ENCODE measurements around the gene UVRAG.

The UVRAG gene

GRCh38 chr11:76105637-76106036 is 290.6 kb downstream of the UVRAG start:
- no peaks in the 10 kb centered on the region for H3K79me1 ChIP-seq (ENCODE audit: low read depth, low read length)
- no peak overlapping the region for H3K18ac ChIP-seq (ENCODE audit: low read length)
- no CpG with 5 or more reads among the region's 1 CpG for WGBS, 2 donors (ENCODE audit: extremely low coverage in 2 of 2, insufficient read length in 2 of 2, insufficient replicate concordance in 1 of 2)
- H2BK12ac ChIP-seq (ENCODE audit: low read length) = no peak overlapping the region
- no peak overlapping the region for H3K4ac ChIP-seq (ENCODE audit: low read length)
- H3K14ac ChIP-seq (ENCODE audit: low read length) = no peak overlapping the region
- no peak overlapping the region for H2AFZ ChIP-seq (ENCODE audit: low read length)
- H3K27ac ChIP-seq (replicated peaks; ENCODE audit: low read length) = no peak overlapping the region
- DNase-seq (ENCODE audit: low spot score) = no peak
- no peak overlapping the region for H2BK120ac ChIP-seq (ENCODE audit: low read depth, low read length)
- no peaks in the 10 kb centered on the region for H3K4me1 ChIP-seq (ENCODE audit: control insufficient read depth in 2 of 2, insufficient read depth in 1 of 2, low read depth in 1 of 2, low read length in 2 of 2)
- no peak overlapping the region for H2BK5ac ChIP-seq (ENCODE audit: low read length)
- H3K4me2 ChIP-seq (ENCODE audit: insufficient read depth, low read length, poor library complexity, severe bottlenecking) = no peak overlapping the region
- H3K36me3 ChIP-seq (replicated peaks in 1 of 2; ENCODE audit: control insufficient read depth in 2 of 2, insufficient read depth in 2 of 2, low read length in 2 of 2) = no peaks in the 10 kb centered on the region
- no peaks in the 10 kb centered on the region for H3K27me3 ChIP-seq (ENCODE audit: control insufficient read depth in 3 of 3, insufficient read depth in 3 of 3, low read depth in 1 of 3, low read length in 3 of 3)
- H3K9me3 ChIP-seq (replicated peaks in 1 of 2; ENCODE audit: control insufficient read depth in 2 of 2, insufficient read depth in 1 of 2, low read depth in 1 of 2, low read length in 2 of 2) = no peaks in the 10 kb centered on the region
- H3K4me3 ChIP-seq (ENCODE audit: low read length in 2 of 2) = no peak overlapping the region
- no peak overlapping the region for H4K91ac ChIP-seq (ENCODE audit: low read depth, low read length, poor library complexity)
- H4K8ac ChIP-seq (ENCODE audit: low read depth, low read length) = no peak overlapping the region
- H3K23ac ChIP-seq (ENCODE audit: low read depth, low read length, poor library complexity) = no peak overlapping the region
- no peak overlapping the region for H2BK15ac ChIP-seq (ENCODE audit: low read length)
- H3K9ac ChIP-seq (ENCODE audit: low read depth, low read length, poor library complexity) = no peak overlapping the region
- H2AK5ac ChIP-seq (ENCODE audit: low read depth, low read length) = no peak overlapping the region

GRCh38 chr11:76107971-76108370 is 293.0 kb downstream of the UVRAG start:
- no peak for DNase-seq (ENCODE audit: low spot score)
- no peak overlapping the region for H3K4ac ChIP-seq (ENCODE audit: low read length)
- peaks cover 0 to 4% of the 10 kb centered on the region in 2 donors for H3K9me3 ChIP-seq (replicated peaks in 1 of 2; ENCODE audit: control insufficient read depth in 2 of 2, insufficient read depth in 1 of 2, low read depth in 1 of 2, low read length in 2 of 2)
- H2AFZ ChIP-seq (ENCODE audit: low read length) = no peak overlapping the region
- no peak overlapping the region for H2BK5ac ChIP-seq (ENCODE audit: low read length)
- no peak overlapping the region for H2BK15ac ChIP-seq (ENCODE audit: low read length)
- no peak overlapping the region for H3K18ac ChIP-seq (ENCODE audit: low read length)
- no peaks in the 10 kb centered on the region for H3K79me1 ChIP-seq (ENCODE audit: low read depth, low read length)
- no peak overlapping the region for H3K14ac ChIP-seq (ENCODE audit: low read length)
- H3K23ac ChIP-seq (ENCODE audit: low read depth, low read length, poor library complexity) = no peak overlapping the region
- no peak overlapping the region for H4K91ac ChIP-seq (ENCODE audit: low read depth, low read length, poor library complexity)
- no peaks in the 10 kb centered on the region for H3K4me1 ChIP-seq (ENCODE audit: control insufficient read depth in 2 of 2, insufficient read depth in 1 of 2, low read depth in 1 of 2, low read length in 2 of 2)
- H3K4me2 ChIP-seq (ENCODE audit: insufficient read depth, low read length, poor library complexity, severe bottlenecking) = no peak overlapping the region
- no peak overlapping the region for H2BK120ac ChIP-seq (ENCODE audit: low read depth, low read length)
- no peak overlapping the region for H3K4me3 ChIP-seq (ENCODE audit: low read length in 2 of 2)
- no peak overlapping the region for H2BK12ac ChIP-seq (ENCODE audit: low read length)
- no peak overlapping the region for H3K9ac ChIP-seq (ENCODE audit: low read depth, low read length, poor library complexity)
- H2AK5ac ChIP-seq (ENCODE audit: low read depth, low read length) = no peak overlapping the region
- H4K8ac ChIP-seq (ENCODE audit: low read depth, low read length) = no peak overlapping the region
- H3K36me3 ChIP-seq (replicated peaks in 1 of 2; ENCODE audit: control insufficient read depth in 2 of 2, insufficient read depth in 2 of 2, low read length in 2 of 2) = no peaks in the 10 kb centered on the region
- no CpG with 5 or more reads among the region's 3 CpGs for WGBS, 2 donors (ENCODE audit: extremely low coverage in 2 of 2, insufficient read length in 2 of 2, insufficient replicate concordance in 1 of 2)
- no peaks in the 10 kb centered on the region for H3K27me3 ChIP-seq (ENCODE audit: control insufficient read depth in 3 of 3, insufficient read depth in 3 of 3, low read depth in 1 of 3, low read length in 3 of 3)
- H3K27ac ChIP-seq (replicated peaks; ENCODE audit: low read length) = no peak overlapping the region

GRCh38 chr11:76114238-76114637 is 299.2 kb downstream of the UVRAG start:
- no peak overlapping the region for H4K91ac ChIP-seq (ENCODE audit: low read depth, low read length, poor library complexity)
- no peaks in the 10 kb centered on the region for H3K27me3 ChIP-seq (ENCODE audit: control insufficient read depth in 3 of 3, insufficient read depth in 3 of 3, low read depth in 1 of 3, low read length in 3 of 3)
- H2AK5ac ChIP-seq (ENCODE audit: low read depth, low read length) = no peak overlapping the region
- no peak overlapping the region for H3K4me2 ChIP-seq (ENCODE audit: insufficient read depth, low read length, poor library complexity, severe bottlenecking)
- peaks cover 0 to 4% of the 10 kb centered on the region in 2 donors for H3K9me3 ChIP-seq (replicated peaks in 1 of 2; ENCODE audit: control insufficient read depth in 2 of 2, insufficient read depth in 1 of 2, low read depth in 1 of 2, low read length in 2 of 2)
- H3K79me1 ChIP-seq (ENCODE audit: low read depth, low read length) = no peaks in the 10 kb centered on the region
- H3K23ac ChIP-seq (ENCODE audit: low read depth, low read length, poor library complexity) = no peak overlapping the region
- peaks cover 0 to 12% of the 10 kb centered on the region in 2 donors for H3K36me3 ChIP-seq (replicated peaks in 1 of 2; ENCODE audit: control insufficient read depth in 2 of 2, insufficient read depth in 2 of 2, low read length in 2 of 2)
- H3K9ac ChIP-seq (ENCODE audit: low read depth, low read length, poor library complexity) = no peak overlapping the region
- no peak overlapping the region for H2AFZ ChIP-seq (ENCODE audit: low read length)
- H2BK120ac ChIP-seq (ENCODE audit: low read depth, low read length) = no peak overlapping the region
- H2BK5ac ChIP-seq (ENCODE audit: low read length) = no peak overlapping the region
- no peak overlapping the region for H3K18ac ChIP-seq (ENCODE audit: low read length)
- H3K4ac ChIP-seq (ENCODE audit: low read length) = no peak overlapping the region
- no peaks in the 10 kb centered on the region for H3K4me1 ChIP-seq (ENCODE audit: control insufficient read depth in 2 of 2, insufficient read depth in 1 of 2, low read depth in 1 of 2, low read length in 2 of 2)
- no peak overlapping the region for H4K8ac ChIP-seq (ENCODE audit: low read depth, low read length)
- no peak overlapping the region for H2BK15ac ChIP-seq (ENCODE audit: low read length)
- H2BK12ac ChIP-seq (ENCODE audit: low read length) = no peak overlapping the region
- H3K27ac ChIP-seq (replicated peaks; ENCODE audit: low read length) = no peak overlapping the region
- H3K4me3 ChIP-seq (ENCODE audit: low read length in 2 of 2) = no peak overlapping the region
- DNase-seq (ENCODE audit: low spot score) = no peak
- WGBS, 2 donors (ENCODE audit: extremely low coverage in 2 of 2, insufficient read length in 2 of 2, insufficient replicate concordance in 1 of 2) = no CpG with 5 or more reads among the region's 2 CpGs
- no peak overlapping the region for H3K14ac ChIP-seq (ENCODE audit: low read length)

- no CpG with 5 or more reads among the region's 3 CpGs for WGBS, 2 donors (ENCODE audit: extremely low coverage in 2 of 2, insufficient read length in 2 of 2, insufficient replicate concordance in 1 of 2)
- Histone ChIP-seq H3K36me3 (replicated peaks in 1 of 2; ENCODE audit: control insufficient read depth in 2 of 2, insufficient read depth in 2 of 2, low read length in 2 of 2) (peaks cover 0 to 12% of the 10 kb centered on the region in 2 donors), H3K79me1 (ENCODE audit: low read depth, low read length) (no peaks in the 10 kb centered on the region), H2BK12ac (ENCODE audit: low read length) (no peak overlapping the region), H3K18ac (ENCODE audit: low read length) (no peak overlapping the region), H2BK15ac (ENCODE audit: low read length) (no peak overlapping the region), H3K27me3 (ENCODE audit: control insufficient read depth in 3 of 3, insufficient read depth in 3 of 3, low read depth in 1 of 3, low read length in 3 of 3) (no peaks in the 10 kb centered on the region), H3K27ac (replicated peaks; ENCODE audit: low read length) (no peak overlapping the region), H2AK5ac (ENCODE audit: low read depth, low read length) (no peak overlapping the region), H3K23ac (ENCODE audit: low read depth, low read length, poor library complexity) (no peak overlapping the region), H4K8ac (ENCODE audit: low read depth, low read length) (no peak overlapping the region), H3K4me1 (ENCODE audit: control insufficient read depth in 2 of 2, insufficient read depth in 1 of 2, low read depth in 1 of 2, low read length in 2 of 2) (peaks cover 8 to 12% of the 10 kb centered on the region in 2 donors), H3K4ac (ENCODE audit: low read length) (no peak overlapping the region), H4K91ac (ENCODE audit: low read depth, low read length, poor library complexity) (no peak overlapping the region), H3K14ac (ENCODE audit: low read length) (no peak overlapping the region), H3K4me3 (ENCODE audit: low read length in 2 of 2) (no peak overlapping the region), H2BK5ac (ENCODE audit: low read length) (no peak overlapping the region), H2AFZ (ENCODE audit: low read length) (no peak overlapping the region), H3K9me3 (replicated peaks in 1 of 2; ENCODE audit: control insufficient read depth in 2 of 2, insufficient read depth in 1 of 2, low read depth in 1 of 2, low read length in 2 of 2) (peaks cover 0 to 4% of the 10 kb centered on the region in 2 donors), H3K4me2 (ENCODE audit: insufficient read depth, low read length, poor library complexity, severe bottlenecking) (no peak overlapping the region), H2BK120ac (ENCODE audit: low read depth, low read length) (no peak overlapping the region), H3K9ac (ENCODE audit: low read depth, low read length, poor library complexity) (no peak overlapping the region)
- DNase-seq (ENCODE audit: low spot score) = no peak
Observed at GRCh38 chr11:76115555-76115954, 300.5 kb downstream of the UVRAG start.

Measured in neuronal stem cell (in vitro differentiated cells).